Stimulated activated CD4-positive, alpha-beta T cell treated with anti-CD3 and anti-CD28 coated beads, Interleukin-2, amount 100 ng/mL, for 48 hours (primary cell): ENCODE data around the gene ASS1.

Source experiments
- DNase-seq, 2 donors: peaks; one replicate each; pipeline ENCODE4 v3.0.0-alpha.2; 2020

Gene ASS1

DNA sequence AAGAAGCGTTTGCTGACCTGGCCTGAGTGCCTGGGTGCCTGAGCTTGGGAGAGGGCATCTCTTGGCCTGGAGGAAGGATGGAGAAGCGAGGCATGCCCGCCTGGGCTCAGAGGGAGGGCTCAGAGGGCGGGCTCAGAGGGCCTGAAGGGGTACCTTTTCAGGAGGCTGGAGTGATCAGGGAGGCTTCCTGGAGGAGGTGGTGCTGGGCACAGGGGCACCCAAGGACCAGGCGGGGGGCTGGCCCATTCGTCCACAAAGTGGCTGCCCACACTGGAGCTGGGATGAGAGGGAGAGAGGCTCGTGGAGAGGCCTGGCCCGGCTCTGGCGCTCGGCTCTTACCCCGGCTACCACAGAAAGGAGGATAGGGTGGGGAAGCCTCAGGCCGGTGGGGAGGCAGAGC lies 32.8 kb downstream of the ASS1 start:
- DNase-seq = no peak

DNA sequence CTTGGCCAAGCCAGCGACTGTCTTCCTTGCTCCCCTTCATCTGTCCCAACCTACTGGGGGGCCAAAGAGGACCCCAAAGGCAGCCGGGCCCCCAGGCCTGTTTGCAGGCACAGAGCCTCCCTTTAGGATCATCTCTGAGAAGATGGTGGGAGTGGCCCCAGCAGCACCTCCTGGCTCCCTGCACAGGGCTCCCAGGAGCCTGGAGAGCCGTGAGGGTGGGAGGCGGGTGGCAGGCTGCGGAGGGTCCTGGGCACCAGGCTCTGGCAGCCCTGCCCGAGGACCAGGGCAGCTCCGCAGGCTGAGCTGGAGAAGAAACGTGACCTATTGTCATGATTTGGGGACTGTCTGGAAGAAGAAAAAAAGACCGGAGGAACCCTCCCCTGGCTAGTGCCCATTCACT lies 33.4 kb downstream of the ASS1 start:
- no peak for DNase-seq

DNA sequence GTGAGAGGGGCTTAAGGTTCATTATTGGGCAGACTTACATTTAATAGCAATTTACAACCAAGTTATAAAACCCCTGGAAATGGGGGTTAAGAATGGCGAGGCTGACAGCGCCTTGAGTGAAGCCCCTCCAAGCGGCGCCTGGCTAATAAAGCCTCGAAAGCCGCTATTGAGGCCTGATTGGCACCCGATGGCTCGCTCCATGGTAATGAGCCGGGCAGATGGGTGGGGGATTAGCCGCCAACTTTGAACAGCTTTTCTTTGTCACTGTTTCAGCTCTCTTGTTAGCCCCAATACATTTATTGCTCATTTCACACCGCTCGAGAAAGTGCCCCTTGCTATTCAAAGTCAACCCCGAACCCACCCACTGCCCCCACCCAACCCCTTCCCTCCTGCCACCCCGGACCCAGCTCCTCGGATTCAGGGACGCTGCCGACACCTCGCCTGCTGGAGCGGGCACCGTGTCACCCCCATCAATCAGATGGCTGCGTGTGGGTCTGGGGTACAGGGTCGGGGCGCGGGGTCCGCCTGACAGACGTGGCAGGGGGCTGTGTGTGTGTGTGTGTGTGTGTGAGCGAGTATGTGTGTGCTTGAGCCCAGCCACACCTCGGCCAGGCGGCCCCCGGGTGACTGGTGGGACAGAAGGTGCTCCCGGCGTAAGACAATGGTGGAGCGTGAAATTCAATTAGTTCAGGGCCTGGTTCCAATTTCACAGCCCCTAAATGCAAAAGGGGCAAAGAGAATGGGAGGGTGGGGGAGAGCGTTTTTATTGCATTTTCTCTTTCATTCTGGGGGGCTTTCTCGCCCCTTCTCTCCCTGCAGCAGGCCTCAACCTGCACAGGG lies 34.2 kb downstream of the ASS1 start:
- DNase-seq = no peak

DNA sequence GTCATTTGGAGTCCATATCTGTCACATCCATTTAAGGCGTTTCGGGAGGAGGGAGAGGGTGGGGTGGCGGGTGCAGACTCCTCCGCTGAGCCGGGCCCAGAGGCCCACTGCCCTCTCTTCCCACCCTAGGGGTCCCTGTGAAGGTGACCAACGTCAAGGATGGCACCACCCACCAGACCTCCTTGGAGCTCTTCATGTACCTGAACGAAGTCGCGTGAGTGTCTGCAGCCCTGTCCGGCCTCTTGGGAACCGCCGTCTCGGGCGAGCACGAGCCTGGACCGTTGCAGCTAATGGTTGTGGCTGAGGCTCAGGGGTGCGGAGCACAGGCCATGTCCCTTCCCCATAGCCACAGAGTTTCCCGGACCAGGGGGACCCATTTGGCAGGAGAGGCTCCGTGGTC lies 34.8 kb downstream of the ASS1 start:
- DNase-seq = no peak

DNA sequence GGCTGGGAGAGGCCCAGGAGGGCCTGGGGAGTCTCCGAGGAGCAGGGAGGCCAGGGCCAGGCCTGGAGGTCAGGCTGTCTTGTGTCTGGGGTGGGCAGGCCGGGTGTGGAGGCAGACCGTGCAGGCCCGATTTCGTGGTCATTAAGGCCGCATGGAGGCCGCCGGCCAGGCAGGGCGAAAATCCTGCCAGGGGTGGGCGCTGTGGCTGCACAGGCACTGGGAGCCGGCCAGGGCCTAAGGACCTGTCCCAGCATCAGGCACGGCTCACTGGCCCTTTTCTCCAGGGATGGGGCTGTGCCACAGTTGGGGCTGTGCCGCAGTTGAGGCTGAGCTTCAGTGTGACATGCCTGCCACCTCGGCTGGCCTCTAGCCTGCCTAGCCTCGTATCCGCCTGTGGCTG lies 35.9 kb downstream of the ASS1 start:
- no peak for DNase-seq

DNA sequence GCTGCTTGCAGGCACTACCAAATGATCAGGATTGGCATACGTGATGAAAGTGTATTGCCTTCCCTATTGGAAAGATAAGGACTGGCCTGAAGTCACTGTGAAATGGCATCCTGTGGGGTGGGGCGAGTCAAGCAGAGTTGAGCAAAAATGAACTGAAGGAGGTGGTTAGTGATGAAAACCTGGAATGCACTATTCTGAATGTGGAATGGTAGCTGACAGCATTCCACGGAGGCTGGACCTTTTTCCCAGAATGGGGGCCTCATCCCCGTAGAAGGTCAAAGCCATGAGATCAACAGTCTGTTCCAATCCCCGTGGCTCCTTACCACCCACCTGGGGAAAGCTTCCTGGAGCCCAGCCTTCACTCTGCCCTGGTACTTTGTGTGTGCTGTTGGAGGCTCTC lies 37.7 kb downstream of the ASS1 start:
- no peak for DNase-seq

DNA sequence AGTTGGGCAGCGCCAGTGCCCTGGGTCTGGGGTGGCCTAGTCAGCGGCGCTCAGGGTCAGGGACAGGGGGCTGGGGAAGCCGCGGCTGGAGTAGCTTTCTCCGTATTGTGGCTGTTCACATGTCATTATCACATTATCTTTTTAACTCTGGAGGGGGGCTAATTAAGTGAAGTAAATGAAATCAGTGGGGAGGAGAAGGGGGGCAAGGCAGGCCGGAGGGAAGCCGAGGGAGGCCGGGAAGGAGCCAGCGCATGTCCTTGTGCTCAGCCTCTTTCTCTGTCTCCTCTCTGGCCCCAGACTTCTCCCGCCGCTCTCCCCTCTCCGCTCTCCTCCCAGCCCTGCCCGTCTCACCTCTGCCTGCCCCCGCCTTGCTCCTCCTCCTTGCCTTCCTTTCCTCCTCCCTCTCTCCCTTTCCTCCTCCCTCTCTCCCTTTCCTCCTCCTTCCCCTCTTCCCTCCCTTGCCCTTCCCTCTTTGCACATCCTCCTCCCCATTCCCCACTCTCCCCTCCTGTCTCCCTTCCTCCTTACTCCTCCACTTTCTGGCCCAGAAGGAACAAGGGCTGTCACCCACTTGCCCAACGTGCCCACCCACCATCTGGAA lies 38.7 kb downstream of the ASS1 start:
- no peak for DNase-seq

DNA sequence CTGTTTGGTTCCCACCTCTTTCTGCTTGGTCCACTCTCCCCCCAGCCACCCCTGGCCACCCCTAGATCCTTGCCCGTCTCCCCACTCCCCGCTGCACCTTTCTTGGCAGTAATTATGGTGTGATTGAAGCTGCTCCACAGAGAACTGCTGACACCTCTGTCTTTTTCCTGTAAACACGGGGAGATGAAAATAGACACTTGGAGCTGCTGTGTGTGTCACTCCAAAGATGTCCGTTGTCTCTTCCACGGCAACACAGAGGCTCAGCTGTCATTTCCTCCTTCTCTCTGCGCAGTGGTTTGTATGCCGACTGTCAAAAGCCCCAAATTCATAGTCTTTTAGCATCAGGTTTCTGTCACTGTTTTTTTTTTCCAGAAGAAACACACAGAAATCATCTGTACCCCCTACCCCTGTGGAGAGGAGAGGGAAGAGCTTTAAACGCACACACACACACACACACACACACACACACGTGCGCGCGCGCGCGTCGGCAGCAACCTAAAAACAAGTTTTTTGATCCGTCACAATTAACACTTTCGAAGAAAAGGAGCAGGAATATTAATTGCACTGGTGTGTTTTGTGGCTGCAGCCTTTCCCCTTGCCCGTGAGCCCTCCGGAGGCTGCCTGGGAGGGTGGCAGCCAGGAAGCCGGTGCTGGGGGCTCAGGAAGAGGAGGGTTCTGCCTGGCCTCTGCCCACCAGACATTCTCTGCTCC lies 39.8 kb downstream of the ASS1 start:
- DNase-seq = no peak

DNA sequence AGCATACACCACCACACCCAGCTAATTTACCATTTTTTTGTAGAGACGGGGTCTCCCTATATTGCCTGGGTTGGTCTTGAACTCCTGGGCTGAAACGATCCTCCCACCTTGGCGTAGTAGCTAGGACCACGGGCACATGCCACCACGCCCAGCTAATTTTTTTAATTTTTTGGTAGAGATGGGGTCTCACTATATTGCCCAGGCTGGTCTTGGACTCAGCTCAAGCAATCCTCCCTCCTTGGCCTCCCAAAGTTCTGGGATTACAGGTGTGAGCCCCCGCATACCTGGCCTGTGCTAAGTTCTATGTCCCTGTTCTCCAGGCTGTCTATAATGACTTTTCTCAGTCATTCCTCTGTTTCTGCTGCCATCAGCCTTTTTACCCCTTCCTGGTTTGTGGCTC lies 41.3 kb downstream of the ASS1 start:
- DNase-seq = no peak

DNA sequence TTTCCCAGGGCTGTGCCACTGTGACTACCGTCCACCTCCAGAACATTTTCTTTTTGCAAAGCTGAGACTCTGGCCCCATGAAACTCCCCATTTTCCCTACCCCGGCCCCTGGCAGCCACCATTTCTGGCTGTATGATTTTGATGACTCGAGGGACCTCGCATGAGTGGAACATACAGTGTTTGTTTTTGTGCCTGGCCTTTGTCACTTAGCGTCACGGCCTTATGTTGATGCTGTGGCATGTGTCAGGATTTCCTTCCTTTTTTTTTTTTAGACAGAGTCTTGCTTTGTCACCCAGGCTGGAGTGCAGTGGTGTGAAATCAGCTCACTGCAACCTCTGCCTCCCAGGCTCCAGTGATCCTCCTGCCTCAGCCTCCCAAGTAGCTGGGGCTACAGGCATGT lies 42.7 kb downstream of the ASS1 start:
- no peak for DNase-seq

DNA sequence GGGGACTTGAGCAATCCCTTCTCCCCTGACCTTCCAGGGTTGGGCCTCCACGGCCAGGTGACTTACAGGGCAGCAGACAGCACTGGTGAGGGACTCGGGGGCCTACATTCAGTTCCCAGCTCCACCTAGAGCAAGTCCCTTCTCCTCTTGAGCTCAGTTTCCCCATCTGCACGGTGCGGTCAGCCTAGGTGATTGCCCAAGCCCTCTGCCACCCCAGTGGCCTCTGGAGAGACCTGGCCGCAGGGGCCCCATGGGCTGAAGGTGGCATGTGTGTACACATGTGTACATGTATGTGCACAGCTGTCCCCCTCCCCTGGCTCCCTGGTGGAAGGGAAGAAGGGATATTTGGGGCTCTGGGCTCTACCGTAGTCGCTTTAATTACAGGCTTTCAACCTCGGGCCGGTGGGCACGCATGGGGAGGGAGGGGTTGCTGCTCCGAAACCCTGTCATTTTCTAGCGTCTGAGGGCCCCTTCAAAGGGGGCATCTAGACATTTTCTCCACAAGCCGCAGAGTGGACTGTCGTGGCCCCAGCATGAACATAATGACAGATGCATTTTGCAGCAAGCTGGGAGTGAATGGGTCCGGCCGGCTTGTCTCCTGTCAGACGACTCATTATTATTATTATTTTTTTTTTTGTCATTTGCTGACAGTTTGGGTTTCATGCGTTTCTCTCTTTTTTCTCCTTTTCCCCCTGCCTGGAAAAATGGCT lies 44.0 kb downstream of the ASS1 start:
- DNase-seq = no peak

DNA sequence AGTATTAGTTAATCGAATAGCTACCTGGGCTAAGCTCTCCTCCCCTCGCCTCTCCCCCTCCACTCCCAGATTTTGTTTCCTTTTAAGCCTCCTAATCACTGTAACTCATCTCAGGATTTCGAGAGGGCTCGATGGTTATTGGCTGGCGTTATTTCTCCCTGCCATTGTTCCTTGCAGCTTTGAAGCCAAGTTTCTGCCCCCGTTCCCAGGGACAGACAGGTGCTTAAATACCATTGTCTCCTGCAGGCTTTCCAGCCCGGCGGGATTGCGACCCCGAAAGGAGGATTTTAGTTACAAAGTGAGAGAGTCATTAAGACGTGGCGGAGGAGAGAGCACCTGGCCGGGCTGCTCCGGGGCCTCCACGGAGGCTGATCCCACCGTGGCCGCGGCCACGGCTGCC lies 46.2 kb downstream of the ASS1 start:
- DNase-seq = no peak

DNA sequence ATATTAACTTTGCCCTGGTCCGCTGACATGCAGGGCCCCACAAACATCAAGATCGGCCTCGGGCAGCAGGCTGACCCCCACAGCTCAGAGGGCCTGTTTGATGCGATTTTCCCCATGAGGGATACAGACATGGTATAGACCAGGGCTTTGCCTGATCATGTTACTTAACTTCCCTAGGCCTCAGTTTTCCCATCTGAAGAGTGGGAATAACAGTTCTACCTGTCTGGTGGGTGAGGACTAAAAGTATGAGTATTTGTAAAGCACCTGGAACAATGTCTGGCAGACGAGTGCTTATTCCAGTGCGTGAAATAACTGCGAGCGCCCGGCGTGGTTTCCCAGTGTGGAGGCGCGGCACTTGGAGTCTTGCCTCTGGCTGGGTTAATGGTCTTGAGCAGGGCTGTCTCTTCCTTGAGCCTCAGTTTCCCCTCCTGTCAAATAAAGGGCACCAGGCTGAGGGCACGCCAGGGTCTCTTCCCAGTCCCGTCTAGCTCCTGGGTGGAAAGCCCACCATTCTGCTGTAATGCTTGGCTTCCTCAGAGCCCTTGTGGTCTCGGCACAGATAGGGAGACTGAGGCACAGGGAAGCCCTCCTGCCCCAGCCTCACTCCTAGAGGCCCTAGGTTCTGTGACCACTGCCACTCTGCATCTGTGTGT lies 47.2 kb downstream of the ASS1 start:
- DNase-seq = no peak

DNA sequence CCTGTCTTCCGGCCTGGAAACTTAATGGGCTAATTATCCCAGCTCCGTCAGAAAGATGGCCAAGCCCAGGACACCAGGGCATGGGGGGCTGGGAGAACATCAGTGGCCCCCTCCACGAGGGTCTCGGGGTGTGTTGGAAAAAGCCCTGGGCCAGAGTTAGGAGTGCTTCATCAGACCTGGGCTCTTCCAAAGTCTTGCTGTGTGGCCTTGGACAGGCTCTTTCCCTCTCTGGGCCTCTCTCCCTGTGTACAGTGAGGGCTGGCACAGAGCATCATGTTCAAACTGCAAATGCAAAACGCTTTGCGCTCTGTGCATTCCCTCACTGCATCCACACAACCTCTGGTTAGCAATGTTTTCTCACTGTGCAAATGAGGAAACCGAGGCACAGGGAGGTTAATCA lies 48.3 kb downstream of the ASS1 start:
- no peak for DNase-seq

DNA sequence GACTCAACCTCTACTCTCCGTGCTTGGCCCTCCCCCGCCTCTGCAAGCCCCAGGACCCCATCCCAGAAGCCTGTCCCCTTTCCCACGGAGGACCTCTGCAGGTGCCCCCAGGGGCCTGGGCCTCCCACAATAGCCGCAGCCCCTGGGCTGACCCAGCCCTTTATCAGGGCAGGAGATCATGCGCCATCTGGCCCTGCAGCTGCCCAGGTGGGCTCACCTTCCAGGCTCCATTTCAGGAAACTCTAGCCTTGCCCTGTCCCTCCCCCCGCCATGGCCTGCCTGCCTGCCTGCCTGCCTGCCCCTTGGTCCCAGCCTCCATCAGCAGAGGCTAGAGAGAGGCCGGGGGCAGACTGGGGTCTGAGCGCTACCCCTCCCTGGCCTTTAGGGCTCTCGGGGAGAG lies 48.7 kb downstream of the ASS1 start:
- DNase-seq = no peak

DNA sequence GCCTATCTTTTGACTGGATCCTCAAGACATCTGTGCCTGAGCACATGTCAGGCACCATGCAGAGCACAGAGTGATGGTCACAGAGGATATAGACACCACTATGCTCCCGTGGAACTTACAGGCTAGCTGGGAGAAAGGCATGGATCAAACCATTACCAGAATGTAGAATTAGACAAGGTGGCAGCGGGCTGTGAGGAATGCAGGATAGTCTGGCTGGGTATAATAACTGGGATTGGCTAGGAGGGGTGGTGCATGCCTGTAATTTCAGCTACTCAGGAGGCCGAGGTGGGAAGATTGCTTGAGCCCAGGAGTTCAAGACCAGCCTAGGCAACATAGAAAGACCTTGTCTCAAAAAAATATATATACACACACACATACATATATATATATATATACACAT lies 50.3 kb downstream of the ASS1 start:
- no peak for DNase-seq

DNA sequence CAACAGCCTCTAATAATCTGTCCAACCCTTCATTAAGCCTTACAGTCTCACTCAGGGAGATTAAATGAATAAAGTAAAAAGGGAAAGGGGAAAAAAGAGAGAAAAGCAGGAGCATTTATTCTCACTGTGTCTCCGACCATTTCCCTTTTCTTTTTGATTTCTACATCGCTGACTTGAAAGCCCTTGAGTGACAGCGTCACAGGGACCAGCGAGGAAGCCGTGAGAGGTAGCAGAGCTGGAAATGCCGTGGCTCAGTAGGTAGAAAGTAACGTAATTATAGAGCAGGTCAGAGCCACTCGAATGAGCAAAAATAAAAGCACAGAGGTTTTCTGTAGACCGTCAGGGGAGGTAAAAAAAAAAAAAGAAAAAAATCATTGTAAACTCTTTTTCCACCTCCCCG lies 52.4 kb downstream of the ASS1 start:
- no peak for DNase-seq

DNA sequence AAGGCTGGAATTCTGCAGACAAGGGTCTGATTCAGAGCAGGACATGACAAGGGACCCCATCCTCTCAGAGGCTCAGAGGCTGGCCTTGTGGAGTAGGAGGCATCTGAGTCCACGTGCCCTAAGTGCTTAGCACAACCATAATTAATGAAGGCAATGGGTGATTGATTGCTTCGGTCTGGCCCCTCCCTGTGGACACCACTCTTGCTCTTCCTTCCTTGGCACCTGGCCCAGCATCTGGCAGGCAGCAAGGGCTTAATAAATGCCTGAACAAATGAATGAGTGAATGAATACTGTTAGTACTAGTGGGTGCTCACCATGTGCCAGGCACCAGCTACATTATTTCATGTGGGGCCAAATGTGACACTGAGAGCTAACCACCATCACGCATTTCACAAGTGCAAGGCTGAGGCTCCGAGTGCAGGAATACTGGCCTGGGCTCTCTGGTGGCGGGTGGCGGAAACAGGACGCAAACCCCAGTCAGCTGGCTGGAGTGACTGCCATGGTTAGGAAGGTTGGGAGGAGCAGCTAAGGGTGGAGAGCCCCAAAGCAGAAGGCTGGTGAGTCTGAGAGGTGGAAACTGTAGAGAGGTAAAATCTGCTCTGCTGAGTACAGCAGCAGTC lies 53.6 kb downstream of the ASS1 start:
- no peak for DNase-seq

DNA sequence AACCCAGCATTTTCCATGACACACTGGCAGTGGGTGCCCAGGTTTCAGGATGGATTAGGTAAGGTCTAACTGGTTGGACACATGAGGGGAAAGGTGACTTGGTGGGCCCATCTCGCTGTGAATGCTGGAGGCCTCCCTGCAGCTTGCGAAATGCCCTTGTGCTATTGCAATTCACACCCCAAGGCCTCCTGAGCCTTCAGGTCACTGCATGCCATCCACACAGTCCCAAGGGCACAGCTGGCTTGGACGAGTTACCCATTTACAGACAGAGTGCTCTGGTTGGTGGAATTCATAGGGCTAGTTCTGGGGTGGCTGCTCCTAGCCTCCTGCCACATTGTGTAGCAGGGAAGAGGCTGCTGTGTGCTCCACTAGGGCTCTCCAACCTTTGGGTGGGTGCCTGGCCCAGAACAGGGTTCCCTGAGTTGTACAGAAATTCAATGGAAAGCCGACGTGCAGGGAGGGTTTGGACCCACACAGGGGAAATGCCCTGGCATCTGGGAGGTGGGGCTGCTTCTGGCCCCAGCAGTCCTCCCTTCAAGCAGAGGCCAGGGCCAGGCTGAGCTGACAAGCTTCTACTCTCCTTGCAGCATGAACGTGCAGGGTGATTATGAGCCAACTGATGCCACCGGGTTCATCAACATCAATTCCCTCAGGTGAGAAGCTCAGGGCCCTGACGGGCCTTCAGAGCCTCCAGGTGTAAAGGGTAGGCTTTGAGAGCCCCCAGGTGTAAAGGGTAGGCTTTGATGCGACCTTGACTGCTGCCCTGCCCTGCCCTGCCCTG lies 54.3 kb downstream of the ASS1 start:
- no peak for DNase-seq

DNA sequence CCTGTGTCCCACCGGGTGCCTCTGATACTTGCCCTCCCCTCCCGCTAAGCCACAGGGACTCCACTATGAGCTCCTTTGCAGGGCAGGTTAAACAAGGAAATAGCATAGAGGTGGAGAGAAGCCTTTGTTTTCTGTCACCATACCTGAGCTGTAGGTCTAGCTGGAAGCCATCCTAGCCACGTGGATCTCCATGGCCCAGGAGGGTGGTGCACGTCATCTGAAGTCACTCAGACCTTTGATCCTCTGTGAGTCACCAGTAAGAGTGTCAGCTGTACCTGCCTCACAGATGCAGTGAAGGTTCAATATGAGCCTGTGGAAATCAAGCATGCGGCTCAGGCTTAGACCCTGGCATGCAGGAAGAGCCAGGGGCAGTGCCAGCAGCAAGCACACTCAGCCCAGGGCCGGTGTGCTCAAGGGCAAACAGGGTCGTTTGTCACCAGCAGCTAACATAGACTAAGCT lies 55.1 kb downstream of the ASS1 start:
- DNase-seq = no peak

DNA sequence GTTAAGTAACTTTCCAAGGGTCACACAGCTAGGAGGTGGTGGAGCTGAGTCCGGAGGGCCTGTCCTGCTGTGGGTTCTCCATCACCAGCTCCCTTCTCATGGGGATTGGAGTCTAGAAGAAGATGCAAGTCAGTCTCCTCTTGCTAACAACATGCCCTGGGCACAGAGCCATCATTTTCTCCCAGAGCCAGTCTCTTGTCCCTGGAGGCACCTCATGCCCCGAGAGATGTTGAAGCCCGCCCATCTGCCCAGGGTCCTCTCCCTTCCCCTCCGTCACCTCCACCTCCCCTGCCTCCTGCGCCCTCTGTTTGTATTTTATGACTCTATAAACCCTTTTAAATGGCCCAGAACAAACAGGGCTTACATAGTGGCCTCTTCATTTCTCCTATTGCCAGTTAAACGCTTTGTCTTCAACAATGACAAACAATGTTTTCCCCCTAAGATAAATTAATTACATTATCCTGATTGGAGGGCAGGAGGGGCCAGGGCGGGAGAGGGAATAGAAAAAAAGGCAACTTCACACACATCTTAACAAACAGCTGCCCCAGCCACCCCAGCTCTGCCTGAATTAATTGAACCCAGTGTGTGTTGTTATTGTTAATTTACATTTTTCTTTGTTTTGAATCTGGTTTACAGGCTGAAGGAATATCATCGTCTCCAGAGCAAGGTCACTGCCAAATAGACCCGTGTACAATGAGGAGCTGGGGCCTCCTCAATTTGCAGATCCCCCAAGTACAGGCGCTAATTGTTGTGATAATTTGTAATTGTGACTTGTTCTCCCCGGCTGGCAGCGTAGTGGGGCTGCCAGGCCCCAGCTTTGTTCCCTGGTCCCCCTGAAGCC lies 55.8 kb downstream of the ASS1 start:
- no peak for DNase-seq
